Measurements from ENCODE around the gene SPI1. TPM values are rescaled to one million over a fixed set of nuclear protein-coding genes. Genes with fewer than 3 reads are reported as not detected.
A peak's percentile ranks its signal among the peaks of the same experiment; 100 is the strongest.

Gene SPI1
- total RNA-seq, 1 experiment from 2014 or later, result 0.22 TPM

DNA sequence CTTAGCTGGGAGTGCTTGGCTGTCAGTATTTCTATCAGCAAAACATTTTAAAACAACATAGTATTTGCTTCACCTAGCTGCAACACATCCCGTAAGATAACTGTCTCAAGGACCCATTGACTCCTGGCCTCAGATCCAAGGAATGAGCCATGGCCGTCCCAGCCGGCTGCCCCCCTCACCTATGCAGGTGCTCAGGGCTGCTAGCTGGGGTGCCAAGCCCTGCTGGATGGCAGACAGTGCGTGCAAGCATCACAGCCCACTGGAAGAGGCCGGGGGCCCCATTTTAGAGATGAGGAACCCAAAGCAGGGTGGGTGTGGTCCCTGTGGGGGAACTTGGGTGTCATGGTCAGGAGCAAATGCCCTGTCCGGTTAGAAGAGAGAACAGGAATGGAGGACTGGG is 39.4 kb upstream of the SPI1 start:
- no peak for DNase-seq
- Histone ChIP-seq H3K27ac (ENCODE audit: low read length) (no peak overlapping the region), H3K4me2 (ENCODE audit: low read length) (no peak overlapping the region), H3K9me2 (replicated peaks; ENCODE audit: low read length) (no peaks in the 10 kb centered on the region), H3K9me3 (ENCODE audit: low read length) (no peaks in the 10 kb centered on the region), H2AFZ (ENCODE audit: low read length) (no peak overlapping the region), H3K79me2 (ENCODE audit: low read length) (no peaks in the 10 kb centered on the region), H3K9ac (ENCODE audit: low read length) (no peak overlapping the region), H3K4me1 (ENCODE audit: insufficient read depth, low read length) (peaks cover 19% of the 10 kb centered on the region), H4K20me1 (ENCODE audit: low read length) (peaks cover 9% of the 10 kb centered on the region; the same call in 1 of the 2 replicates), H3F3A (ENCODE audit: low read length, unreplicated experiment) (peaks cover 3% of the 10 kb centered on the region), H3K36me3 (ENCODE audit: low read depth, low read length) (peaks cover 29% of the 10 kb centered on the region; the same call in 1 of the 2 replicates), H3K27me3 (ENCODE audit: low read length) (no peaks in the 10 kb centered on the region), H3K4me3 (ENCODE audit: low read length) (no peak overlapping the region)
- POLR2A ChIA-PET (ENCODE audit: unreplicated experiment), result no interaction called here
- intact Hi-C loops (cut with micrococcal nuclease), result no loop called here
- CTCF ChIA-PET, result no interaction called here
- no peak for ATAC-seq
- no TSS peak for BruUV-seq (replicated peaks)
- TF ChIP-seq, protein P1, sequence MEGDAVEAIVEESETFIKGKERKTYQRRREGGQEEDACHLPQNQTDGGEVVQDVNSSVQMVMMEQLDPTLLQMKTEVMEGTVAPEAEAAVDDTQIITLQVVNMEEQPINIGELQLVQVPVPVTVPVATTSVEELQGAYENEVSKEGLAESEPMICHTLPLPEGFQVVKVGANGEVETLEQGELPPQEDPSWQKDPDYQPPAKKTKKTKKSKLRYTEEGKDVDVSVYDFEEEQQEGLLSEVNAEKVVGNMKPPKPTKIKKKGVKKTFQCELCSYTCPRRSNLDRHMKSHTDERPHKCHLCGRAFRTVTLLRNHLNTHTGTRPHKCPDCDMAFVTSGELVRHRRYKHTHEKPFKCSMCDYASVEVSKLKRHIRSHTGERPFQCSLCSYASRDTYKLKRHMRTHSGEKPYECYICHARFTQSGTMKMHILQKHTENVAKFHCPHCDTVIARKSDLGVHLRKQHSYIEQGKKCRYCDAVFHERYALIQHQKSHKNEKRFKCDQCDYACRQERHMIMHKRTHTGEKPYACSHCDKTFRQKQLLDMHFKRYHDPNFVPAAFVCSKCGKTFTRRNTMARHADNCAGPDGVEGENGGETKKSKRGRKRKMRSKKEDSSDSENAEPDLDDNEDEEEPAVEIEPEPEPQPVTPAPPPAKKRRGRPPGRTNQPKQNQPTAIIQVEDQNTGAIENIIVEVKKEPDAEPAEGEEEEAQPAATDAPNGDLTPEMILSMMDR (conservative IDR thresholded peaks at IDR 0.05; ENCODE audit: low read depth, low read length), result no peak
- TF ChIP-seq EZH2 (IDR thresholded peaks at IDR 0.05; ENCODE audit: low read length, unreplicated experiment), result no peak

DNA sequence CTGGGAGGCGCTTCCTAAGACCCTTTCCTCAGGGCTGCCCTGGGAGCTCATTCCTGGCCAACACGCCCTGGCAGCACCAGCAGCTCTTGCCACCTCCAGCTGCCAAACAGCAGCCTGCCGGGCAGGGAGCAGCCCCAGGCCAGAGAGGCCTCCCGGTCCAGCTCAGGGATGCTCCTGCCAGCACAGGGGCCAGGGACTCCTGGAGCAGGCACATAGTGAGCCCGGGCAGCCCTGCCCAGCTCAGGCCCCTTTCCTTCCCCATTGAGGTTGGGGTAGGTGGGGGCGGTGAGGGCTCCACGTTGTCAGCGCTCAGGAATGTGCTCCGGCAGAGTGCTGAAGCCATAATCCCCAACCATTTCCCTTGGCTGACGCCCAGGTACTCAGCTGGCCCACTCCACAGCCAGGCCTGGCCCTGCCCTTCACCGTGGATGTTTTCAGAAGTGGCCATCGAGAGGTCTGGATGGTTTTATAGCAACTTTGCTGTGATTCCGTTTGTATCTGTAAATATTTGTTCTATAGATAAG is 37.7 kb upstream of the SPI1 start:
- H3K9me3 ChIP-seq (ENCODE audit: low read length), result no peaks in the 10 kb centered on the region
- no peaks in the 10 kb centered on the region for H3K9me2 ChIP-seq (replicated peaks; ENCODE audit: low read length)
- CTCF ChIA-PET, result interaction anchor here (0.5 kb wide), 1 partner anchor 210 kb away, joined by 3 read pairs; no protein-coding TSS in a partner anchor
- no peak overlapping the region for H3K4me3 ChIP-seq (ENCODE audit: low read length)
- H3K79me2 ChIP-seq (ENCODE audit: low read length), result 0 out of 2 replicates have a peak, but pooled peaks cover 1% of the 10 kb centered on the region
- POLR2A ChIA-PET (ENCODE audit: unreplicated experiment), result interaction anchor here (0.6 kb wide), 1 partner anchor 68 kb away, joined by 8 read pairs; no protein-coding TSS in a partner anchor
- H2AFZ ChIP-seq (ENCODE audit: low read length), result no peak overlapping the region
- DNase-seq (peak; percentile 89), ATAC-seq (peak; percentile 87)
- H3F3A ChIP-seq (ENCODE audit: low read length, unreplicated experiment), result peaks cover 3% of the 10 kb centered on the region
- H3K27ac ChIP-seq (ENCODE audit: low read length), result peak overlapping the region; percentile 46
- H4K20me1 ChIP-seq (ENCODE audit: low read length), result peaks cover 9% of the 10 kb centered on the region; the same call in 1 of the 2 replicates
- TSS peak; percentile 13 for BruUV-seq (replicated peaks)
- H3K4me2 ChIP-seq (ENCODE audit: low read length), result peak overlapping the region; percentile 44
- no peak for TF ChIP-seq EZH2 (IDR thresholded peaks at IDR 0.05; ENCODE audit: low read length, unreplicated experiment)
- TF ChIP-seq EZH2phosphoT487 (IDR thresholded peaks at IDR 0.05; ENCODE audit: borderline replicate concordance, low read length), result no peak
- TF ChIP-seq, protein P1 (conservative IDR thresholded peaks at IDR 0.05; ENCODE audit: low read depth, low read length), result no peak
- no peak overlapping the region for H3K9ac ChIP-seq (ENCODE audit: low read length)
- peaks cover 19% of the 10 kb centered on the region for H3K4me1 ChIP-seq (ENCODE audit: insufficient read depth, low read length)
- intact Hi-C loops (cut with micrococcal nuclease), result no loop called here
- H3K27me3 ChIP-seq (ENCODE audit: low read length), result no peaks in the 10 kb centered on the region
- H3K36me3 ChIP-seq (ENCODE audit: low read depth, low read length), result peaks cover 19% of the 10 kb centered on the region

All from PC-3 (cell line).